GM19238 (cell line): ENCODE measurements around the gene TEX53.

ENCODE experiments used
- DNase-seq: peaks from one replicate; pipeline ENCODE4 v3.0.0; 2011; ENCODE audit warnings: low spot score; ENCODE audit not compliant: insufficient read length

TEX53 gene

DNA sequence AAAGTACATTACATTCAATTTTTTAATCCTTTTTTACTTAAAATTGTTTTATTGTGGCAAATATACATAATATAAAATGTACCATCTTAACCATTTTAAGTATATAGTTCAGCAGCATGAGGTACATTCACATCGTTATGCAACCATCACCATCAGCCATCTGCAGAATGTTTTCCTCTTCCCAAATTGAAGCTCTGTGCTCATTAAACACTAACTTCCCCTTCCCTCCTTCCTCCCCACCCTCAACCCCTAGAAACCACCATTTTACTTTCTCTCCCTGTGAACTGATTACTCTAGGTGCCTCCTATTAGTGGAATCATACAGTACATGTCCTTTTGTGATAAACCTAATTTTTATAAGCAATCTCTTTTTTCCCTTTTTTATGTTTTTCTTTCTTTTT, 15.6 kb downstream of the TEX53 start:
- DNase-seq = no peak

DNA sequence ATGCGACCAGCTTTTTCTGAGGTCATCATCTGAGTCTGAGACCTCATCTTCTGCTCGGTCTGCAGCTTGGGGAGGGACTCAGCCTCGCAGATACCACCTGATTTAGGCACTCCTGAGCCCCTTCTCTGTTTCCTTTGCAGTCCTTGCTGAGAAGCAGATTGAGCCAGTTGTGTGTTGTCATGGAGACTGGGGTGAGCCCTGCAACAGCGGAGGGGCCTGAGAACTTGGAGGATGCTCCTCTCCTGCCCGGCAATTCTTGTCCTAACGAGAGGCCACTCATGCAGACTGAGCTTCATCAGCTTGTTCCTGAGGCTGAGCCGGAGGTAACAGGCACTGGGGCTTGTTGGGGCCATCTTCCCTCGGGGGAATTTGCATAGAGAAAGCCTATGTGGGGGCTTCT, 19.2 kb downstream of the TEX53 start:
- DNase-seq = no peak

DNA sequence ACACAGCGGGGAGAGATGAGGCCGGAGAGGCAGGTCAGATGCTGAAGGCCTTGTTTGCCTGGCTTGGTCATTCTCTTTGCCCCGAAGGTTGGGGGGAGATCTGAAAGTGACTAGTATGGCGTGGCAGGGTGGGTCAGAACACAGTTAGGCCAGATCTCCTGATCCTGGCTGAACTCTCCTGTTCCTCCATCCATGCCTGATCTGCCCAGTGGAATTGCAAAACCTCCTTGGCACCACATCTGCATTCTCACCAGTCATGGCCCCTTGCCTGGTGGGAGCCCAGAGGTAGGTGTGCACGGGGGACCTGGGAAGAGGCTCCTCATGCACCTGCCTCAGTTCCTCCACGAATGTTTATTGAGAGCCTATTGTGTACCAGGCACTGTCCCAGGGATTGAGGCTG, 23.2 kb downstream of the TEX53 start:
- no peak for DNase-seq

DNA sequence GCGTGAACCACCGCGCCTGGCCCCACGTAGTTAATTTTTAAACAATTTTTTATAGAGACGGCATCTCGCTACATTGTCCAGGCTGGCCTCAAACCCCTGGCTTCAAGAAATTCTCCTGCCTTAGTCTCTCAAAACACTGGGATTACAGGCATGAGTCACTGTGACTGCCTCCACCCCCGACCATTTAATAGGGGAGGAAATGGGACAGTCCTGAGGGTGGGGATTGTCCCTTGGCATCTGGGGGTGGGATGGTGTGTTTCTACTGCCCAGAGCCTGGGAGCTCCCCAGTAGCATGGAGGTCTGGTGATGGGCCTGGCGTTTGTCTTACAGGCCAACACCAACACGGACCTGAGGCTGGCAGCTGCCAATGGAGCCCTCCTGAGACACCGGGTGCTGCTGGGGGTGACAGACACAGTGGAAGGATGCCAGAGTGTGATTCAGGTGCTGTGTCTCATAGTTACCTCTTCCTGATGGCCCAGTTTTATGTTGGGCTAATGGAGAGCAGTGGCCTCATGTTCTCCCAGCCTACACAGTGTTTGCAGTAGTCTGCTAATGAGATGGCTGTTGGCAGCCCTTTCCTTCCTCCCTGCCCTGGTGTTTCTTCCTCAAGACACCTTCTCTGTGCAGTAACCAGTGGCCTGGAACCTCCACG, 24.0 kb downstream of the TEX53 start:
- DNase-seq = no peak

DNA sequence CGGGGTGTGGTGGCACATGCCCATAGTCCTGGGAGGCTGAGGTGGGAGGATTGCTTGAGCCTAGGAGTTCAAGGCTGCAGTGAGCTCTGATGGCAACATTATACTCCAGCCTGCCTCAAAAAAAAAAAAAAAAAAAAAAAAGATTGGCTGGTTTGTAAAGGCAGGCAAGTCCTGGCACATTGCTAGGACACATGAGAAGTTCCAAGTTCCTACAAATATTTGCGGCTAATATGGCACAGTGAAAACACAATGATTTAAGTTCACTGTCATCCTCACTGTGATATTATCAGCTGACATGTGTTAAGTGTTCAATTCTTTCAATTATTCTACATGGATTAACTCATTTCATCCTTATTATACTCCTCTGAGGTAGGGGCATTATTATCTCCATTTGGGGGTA, 26.4 kb downstream of the TEX53 start:
- no peak for DNase-seq

DNA sequence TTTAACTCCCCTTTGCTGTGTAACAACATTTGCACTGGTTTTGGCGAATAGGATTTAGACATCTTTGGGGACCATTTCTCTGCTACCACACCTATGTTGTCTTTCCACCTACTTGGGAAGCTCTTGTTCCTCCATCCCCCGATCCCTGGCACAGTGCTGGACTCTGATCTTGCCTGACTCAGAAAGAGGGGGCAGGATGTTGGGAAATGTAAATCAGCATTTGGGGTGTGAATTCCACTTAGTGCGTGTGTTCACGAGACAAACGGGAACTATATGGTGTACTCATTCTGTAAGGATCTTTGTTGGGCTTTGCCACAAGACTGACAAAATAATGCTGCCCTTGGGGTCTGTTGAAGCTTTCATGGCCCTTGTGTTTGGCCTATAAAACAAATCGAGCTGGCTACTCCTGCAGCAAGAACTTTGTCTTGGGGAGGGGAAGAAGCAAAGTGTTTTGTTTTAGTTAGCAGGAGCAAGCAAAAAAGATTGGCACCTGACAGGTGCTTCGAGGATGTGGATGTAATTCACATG, 28.0 kb downstream of the TEX53 start:
- no peak for DNase-seq

DNA sequence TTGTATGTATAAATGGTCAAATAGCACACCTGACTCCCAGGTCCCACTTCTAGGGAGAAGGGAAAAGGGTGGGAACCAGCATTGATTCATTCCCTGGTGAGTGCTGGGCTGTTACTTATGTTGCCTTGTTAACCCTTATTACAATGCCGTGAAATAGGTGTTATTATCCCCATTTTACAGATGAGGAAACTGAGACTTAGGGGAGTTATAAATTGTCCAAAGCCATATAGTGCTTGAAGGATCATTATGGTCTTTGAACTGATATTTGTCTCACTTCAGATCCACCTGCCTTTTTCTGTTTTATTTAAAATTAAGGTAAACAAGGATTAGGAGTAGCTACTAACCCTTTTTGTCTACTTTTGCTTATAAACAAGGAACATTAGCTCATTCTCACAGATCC, 30.1 kb downstream of the TEX53 start:
- no peak for DNase-seq

DNA sequence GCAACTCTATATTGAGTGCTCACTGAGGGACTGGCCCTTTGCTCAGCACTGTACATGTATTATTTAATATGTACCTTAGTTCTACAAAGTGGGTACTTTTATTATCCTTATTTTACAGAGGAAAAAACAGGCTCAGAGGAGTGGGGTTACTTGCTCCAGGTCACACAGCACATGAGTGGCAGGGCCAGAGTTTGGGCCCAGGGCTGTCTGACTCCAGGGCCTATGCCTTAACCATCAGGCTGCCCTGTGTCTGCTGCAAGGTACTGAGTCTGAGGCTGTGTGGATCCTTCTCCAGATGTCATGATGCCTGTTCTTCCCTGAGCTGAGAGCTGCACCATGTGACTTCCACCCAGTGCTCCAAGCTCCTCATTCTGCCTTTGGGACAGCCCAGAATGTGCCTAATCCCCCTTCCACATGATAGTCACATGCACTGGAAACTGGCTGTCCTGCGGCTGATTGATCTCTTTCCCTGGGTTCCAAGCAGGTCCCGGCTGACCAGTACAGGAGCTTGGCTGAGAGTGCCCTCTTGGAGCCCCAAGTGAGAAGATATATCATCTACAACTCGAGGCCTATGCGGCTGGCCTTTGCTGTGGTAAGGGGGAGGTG, 31.1 kb downstream of the TEX53 start:
- no peak for DNase-seq

DNA sequence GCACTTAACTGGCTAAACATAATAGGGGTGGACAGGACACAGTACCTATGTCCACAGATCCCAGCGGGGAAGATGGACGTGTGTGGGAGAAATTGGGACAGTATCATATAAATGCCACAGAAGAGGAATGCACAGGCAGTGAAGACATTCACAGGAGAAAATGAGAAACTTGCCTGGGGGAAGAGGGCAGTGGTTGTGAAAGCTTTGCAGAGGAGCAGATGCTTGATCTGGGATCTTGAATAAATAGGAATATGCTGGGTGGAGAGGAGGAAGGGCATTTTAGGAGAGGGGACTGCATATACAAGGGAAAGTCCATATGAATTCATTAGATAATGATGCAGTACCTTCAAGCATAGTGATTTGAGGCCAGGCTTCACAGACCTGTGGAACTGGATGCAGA, 32.9 kb downstream of the TEX53 start:
- DNase-seq = no peak

DNA sequence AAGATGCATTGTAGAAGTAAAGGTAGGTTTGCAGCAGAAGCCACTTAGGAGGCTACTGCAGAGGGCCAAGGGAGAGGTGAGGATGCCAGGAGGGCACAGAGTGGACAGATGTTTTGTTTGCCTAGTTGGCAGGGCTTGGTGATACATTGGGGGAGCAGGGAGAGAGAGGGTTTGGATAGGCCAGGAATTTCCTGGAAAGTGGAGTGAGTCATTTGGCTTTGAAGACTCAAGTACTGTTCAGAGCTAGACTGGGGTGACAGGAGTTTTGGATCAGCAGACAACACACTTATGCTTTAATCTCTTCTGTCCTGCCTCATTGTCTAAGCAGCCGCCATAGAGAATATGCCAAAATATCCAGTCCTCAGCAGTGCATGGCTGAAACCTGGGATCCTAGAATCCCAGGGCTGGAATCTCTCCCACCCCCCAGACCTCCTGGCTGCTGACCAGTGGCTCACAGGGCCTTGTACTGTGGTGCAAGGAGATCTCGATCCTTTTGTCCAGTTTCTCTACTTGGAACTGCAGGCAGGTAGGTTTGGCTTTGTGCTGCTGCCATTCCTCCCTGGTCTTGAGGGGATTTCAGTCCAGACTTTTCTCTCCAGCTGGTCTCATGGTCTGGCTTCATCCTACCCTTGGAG, 35.5 kb downstream of the TEX53 start:
- no peak for DNase-seq

DNA sequence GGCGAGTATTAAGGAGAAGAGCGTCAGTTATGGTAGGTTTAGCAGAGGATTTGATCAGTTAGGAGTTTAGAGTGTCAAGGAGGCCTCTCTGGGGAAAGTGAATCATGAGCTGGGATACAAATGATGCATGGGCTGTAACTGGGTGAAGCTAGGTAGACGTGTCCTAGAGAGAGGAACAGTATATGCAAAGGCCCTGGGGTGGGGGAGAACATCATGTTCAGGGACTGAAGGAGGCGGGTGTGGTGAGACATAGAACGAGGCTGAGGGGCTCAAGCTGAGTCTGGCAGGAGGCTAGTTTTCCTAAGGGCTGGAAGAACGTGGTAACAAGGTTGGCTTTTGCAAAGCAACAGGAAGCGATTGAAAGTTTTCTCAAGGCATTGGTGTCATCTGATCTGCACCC, 36.0 kb downstream of the TEX53 start:
- DNase-seq = no peak

DNA sequence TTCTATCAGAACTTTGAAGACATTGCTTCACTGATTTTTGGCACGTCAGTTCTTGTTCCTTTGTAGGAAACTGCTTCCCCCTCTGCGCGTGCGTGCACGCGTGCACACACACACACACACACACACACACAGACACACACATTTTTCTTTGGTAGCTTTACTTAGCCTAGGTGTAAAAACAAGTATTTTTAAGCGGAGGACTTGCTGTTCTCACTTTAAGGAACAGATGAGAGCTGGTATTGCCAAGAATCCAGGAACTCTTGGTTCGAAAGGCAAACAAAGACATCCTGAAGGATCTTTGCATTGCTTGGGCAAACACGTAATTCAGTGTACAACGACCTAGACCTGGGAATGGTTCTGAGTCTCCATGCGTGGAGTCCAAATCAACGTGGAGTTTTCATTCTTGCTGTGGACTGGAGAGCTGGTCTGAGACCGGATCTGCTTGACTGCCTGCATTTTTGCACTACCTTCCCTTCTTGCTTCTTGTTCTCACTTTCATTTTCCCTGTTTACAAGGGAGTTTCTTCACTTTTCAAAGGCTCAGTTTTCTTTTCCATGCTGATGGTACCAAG, 38.3 kb downstream of the TEX53 start:
- DNase-seq = peak; percentile 31

DNA sequence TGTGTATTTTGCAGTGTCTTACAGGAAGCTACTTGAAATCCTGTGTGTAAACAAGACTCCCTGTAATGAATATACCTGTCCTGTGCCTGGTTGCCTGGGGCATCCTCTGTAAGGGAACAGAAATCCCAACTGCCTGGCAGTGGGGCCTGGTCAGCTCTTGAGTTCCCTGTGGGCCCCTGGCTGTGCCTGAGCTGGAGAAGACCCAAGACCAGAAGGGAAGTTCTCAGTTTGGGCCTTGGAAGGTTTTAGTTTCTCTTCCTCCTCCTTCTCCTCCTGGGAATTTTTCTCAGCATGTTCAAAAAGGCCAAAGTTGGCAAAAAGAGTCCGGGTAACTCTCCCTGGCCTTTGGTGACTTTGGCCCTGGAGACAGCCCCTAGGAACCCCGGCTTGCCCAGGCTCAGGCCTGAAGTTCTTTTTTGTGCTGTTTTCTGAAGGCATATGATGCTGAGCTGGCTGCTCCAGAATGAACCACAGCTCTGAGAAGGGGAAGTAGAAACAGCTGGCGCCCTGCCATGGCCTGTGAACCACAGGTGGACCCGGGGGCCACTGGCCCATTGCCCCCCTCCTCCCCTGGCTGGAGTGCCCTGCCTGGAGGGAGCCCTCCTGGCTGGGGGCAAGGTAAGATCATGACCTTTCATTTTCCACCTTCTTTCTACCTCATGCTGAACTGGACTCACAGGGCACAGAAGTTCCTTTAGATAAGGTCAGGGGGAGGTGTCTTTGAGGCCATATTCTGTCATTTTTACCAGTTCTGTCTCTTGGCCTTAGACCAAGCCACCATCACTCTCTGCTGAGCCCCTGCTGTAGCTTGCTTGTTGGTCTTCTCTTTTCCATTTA, 40.7 kb downstream of the TEX53 start:
- peak; percentile 31 for DNase-seq

DNA sequence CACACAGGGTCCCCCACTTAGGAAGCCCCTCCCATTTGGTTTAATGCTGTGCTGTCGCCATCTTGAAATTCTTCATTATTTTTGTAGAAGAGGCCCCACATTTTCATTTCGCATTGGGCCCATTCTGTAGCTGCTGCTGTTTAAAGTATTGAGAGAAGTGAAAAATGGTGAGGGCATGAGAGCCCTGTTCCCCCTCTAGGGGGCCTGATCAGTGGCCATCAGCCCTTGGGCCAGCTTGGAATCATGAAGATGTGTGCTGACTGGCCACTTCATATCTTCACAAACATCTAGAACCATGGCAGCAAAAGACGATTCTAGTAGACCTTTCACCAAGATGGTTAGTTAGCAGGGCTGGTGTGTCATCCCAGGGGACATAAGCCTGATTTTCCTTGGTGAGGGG, 43.2 kb downstream of the TEX53 start:
- DNase-seq = no peak

DNA sequence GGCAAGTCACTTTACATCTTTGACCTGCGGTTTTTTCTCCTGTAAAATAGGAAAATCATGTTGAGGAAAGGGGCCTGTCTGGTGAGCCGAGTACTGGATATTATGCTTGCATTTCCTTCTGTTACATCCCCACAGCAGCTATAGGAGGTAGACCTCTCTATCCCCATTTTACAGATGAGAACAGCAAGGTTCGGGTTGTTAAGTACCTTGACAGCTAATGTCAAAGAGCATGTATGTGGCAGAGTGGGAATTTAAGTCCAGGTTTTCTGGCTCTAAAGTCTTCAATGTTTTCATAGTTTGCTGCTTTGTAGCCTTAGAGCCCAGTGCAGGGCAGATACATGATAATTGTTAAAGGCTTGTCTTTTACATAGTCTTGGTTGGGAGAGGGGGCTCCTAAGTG, 43.7 kb downstream of the TEX53 start:
- no peak for DNase-seq

DNA sequence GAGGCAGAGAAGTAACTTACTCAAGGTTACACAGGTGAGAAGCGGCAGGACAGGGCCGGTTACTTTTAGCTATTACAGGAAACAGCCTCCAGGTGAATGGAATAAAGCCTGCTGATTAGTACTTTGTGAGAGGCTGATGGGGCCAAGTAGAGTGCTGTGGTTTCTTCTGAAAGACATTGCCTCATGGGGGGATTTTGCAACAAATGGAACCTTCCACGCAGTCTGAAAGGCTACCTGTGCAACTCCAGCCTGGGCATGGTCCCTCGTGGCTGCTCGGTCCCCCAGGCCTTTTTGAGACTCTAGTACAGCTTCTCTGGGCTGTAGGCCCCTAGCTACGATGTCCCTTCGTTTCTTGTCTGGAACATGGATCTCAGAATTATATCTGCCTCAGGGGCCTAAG, 44.5 kb downstream of the TEX53 start:
- DNase-seq = no peak

DNA sequence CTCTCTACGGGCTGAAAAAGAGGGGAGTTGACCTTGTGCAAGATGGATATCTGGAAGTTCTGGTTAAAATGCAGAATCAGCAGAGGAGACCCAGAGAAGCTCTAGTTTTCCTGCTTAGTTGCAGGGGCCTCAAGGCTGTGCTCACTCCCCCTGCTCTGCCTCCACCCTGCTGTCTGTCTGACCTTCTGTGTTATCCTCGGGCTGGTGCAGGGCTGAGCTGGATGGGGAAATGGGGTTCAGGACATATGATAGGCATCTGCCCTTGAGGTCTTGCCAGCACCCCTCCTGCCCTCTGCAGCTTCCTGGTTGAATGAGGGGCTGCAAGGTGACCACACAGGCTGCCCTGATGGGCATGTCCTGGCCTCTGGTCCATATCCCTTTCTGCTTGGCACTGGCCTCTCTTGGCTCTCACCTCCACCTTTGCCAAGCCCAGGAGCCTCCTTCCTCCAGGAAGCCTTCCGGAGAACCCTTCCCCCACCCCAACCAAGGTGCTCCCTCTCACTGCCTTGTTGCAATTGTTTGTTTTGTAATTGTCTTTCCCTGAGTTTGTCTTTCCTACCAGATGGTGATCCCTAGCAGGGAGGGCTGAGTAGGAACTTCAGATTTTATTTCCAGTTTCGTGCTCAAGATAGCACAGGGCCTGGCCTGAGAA, 45.2 kb downstream of the TEX53 start:
- DNase-seq = no peak

DNA sequence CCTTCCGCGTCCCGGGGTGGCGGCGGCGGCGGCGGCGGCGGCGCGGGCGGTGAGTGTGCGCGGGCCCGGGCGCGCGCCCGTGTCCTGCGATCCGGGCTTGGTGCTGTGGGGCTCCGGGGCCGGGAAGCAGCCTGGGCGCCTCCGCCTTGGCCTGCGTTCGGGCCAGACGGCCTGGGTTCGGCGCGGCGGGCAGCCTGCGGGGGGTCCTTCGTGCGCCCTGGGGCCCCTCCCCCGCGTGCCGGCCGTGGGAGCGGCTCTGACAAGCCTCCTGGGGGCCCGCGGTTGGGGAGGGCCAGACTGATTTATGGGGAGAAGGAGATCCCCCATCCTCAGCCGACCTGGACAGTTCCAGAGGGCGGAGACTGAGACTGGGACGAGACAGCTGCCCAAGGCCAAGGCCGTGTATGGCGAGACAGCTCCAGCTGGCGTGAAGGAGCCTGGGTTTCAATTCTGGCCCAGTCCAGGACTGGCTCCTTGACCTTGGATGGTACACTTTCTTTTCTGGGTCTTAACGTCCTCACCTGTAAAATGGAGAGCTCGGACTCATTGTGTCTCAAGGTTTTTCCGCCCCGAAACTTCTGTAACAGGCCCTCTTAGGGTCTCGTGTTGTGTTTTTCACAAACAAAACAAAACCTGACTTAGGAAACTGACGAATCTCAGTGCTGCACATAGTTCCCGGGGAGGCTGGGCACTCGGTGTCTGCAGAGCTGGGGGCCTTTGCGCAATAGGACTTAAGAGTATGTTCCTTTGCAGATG, 45.9 kb downstream of the TEX53 start:
- DNase-seq = no peak

DNA sequence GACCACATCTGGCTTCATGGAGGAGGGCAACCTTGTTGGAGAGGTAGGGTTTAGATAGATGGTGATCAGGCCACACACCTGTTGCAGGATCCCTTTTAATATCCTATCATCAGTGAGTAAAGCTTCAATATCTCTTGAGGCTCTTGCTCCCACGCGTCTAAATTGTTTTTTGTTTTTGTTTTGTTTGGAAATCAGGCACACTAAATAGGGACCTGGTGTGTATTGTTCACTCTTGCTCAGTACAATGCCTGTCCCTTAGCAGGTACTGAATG, 49.1 kb downstream of the TEX53 start:
- DNase-seq = no peak

DNA sequence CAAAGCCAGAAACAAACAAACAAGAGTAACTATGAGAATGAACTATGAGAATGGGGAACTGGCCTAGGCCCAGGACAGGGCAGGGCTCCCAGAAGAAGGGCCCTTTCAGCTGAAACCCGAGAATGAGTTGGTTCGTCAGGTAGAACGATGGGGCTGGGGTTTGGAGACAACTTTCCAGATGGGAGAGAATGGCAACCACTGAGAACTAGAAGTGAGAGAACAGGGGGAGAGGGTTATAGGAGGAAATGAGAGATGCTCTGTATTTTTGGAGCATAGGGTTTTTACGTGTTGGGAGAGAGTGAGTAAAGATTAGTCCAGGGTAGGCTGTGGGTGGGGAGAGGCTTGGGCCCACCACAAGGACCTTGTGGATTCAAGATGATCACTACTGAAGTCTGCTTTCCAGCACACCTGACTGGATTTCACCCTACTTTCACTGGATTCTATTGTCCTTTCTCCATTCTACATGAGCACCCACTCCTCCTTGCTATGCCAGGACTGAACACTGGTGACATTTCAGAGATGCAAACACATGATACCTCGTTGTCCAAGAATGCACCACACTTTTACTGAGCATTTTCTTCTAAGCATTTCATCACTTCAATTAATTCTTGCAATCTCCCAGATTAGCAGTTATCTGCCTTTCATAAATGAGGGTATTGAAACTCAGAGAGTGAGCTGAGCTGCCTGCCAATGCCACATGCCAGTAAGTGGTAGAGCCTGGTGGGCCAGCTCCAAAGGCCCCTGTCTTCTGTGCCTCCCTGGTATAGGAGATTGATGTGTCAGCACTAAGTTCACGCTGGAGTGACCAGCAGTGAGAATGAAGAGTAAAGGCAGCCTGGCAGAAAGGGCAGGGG, 49.7 kb downstream of the TEX53 start:
- no peak for DNase-seq
